Effector memory CD4-positive, alpha-beta T cell (primary cell): Measurements from ENCODE around the gene CHD2.
"Not testable (repeated sequence)": the region's sequence is repeated elsewhere in the genome, so short reads cannot be mapped to it uniquely, and the experiment has no call there.

Experiments used
- DNase-seq, 3 donors: peaks; one replicate each; pipeline ENCODE4 v3.0.0-alpha.2; 2020
- H3K27ac ChIP-seq: 2 replicates; pipeline ENCODE4 v1.7.0; 2013; ENCODE audit warnings: mild to moderate bottlenecking, low read length, moderate library complexity; ENCODE audit not compliant: insufficient read depth, poor library complexity, severe bottlenecking
- H3K27me3 ChIP-seq: replicated peaks from 2 replicates; pipeline ENCODE4 v1.7.0; 2013; ENCODE audit warnings: mild to moderate bottlenecking, low read length; ENCODE audit not compliant: insufficient read depth, control insufficient read depth, poor library complexity, severe bottlenecking
- H3K36me3 ChIP-seq: 2 replicates; pipeline ENCODE4 v1.7.0; 2013; ENCODE audit warnings: mild to moderate bottlenecking, low read length, moderate library complexity; ENCODE audit not compliant: control insufficient read depth, insufficient read depth
- H3K4me1 ChIP-seq: 2 replicates; pipeline ENCODE4 v1.7.0; 2013; ENCODE audit warnings: low read length, mild to moderate bottlenecking; ENCODE audit not compliant: control insufficient read depth, insufficient read depth, poor library complexity, severe bottlenecking
- H3K4me3 ChIP-seq: 2 replicates; pipeline ENCODE4 v1.7.0; 2013; ENCODE audit warnings: low read length, low read depth, mild to moderate bottlenecking; ENCODE audit not compliant: insufficient read depth, poor library complexity, severe bottlenecking
- H3K9me3 ChIP-seq: 2 replicates; pipeline ENCODE4 v1.7.0; 2013; ENCODE audit warnings: mild to moderate bottlenecking, low read length, moderate library complexity; ENCODE audit not compliant: control insufficient read depth

CHD2 gene

GRCh38 chr15:93029836-93030429, 129.8 kb downstream of the CHD2 start:
- H3K9me3 ChIP-seq = no peaks in the 10 kb centered on the region
- peaks cover 24% of the 10 kb centered on the region for H3K36me3 ChIP-seq
- H3K4me1 ChIP-seq = peaks cover 5% of the 10 kb centered on the region
- H3K27me3 ChIP-seq = no peaks in the 10 kb centered on the region
- no peak overlapping the region for H3K4me3 ChIP-seq
- H3K27ac ChIP-seq = no peak overlapping the region
- DNase-seq = no peak

GRCh38 chr15:93030430-93031102, 130.4 kb downstream of the CHD2 start:
- Histone ChIP-seq H3K27me3 (no peaks in the 10 kb centered on the region), H3K4me1 (peaks cover 5% of the 10 kb centered on the region), H3K4me3 (no peak overlapping the region), H3K36me3 (peaks cover 18% of the 10 kb centered on the region), H3K9me3 (no peaks in the 10 kb centered on the region), H3K27ac (no peak overlapping the region)
- DNase-seq = peak; percentile 35 to 47 (median 42)

GRCh38 chr15:93031103-93031464, 131.0 kb downstream of the CHD2 start:
- Histone ChIP-seq H3K4me3 (no peak overlapping the region), H3K9me3 (no peaks in the 10 kb centered on the region), H3K4me1 (peaks cover 5% of the 10 kb centered on the region), H3K36me3 (peaks cover 13% of the 10 kb centered on the region), H3K27me3 (no peaks in the 10 kb centered on the region), H3K27ac (no peak overlapping the region)
- DNase-seq = no peak

GRCh38 chr15:93031557-93032384, 131.6 kb downstream of the CHD2 start:
- not testable (repeated sequence) for H3K4me3 ChIP-seq, H3K4me1 ChIP-seq, H3K36me3 ChIP-seq, DNase-seq, H3K27ac ChIP-seq, H3K9me3 ChIP-seq, H3K27me3 ChIP-seq

GRCh38 chr15:93032515-93033206, 132.5 kb downstream of the CHD2 start:
- H3K36me3 ChIP-seq, H3K4me3 ChIP-seq, H3K27me3 ChIP-seq, DNase-seq, H3K4me1 ChIP-seq, H3K27ac ChIP-seq, H3K9me3 ChIP-seq: not testable (repeated sequence)

- Histone ChIP-seq H3K9me3 (no peaks in the 10 kb centered on the region), H3K4me3 (no peak overlapping the region), H3K4me1 (peaks cover 5% of the 10 kb centered on the region), H3K27ac (no peak overlapping the region), H3K27me3 (no peaks in the 10 kb centered on the region), H3K36me3 (no peaks in the 10 kb centered on the region)
- DNase-seq = no peak
Measured at GRCh38 chr15:93033434-93034045, 133.4 kb downstream of the CHD2 start.

GRCh38 chr15:93034512-93034911, 134.4 kb downstream of the CHD2 start:
- peaks cover 5% of the 10 kb centered on the region for H3K4me1 ChIP-seq
- no peaks in the 10 kb centered on the region for H3K9me3 ChIP-seq
- DNase-seq = no peak

GRCh38 chr15:93035092-93035915, 135.2 kb downstream of the CHD2 start:
- Histone ChIP-seq H3K4me1 (peaks cover 5% of the 10 kb centered on the region), H3K27me3 (no peaks in the 10 kb centered on the region), H3K27ac (no peak overlapping the region), H3K4me3 (no peak overlapping the region), H3K36me3 (no peaks in the 10 kb centered on the region), H3K9me3 (no peaks in the 10 kb centered on the region)
- no peak for DNase-seq

More at GRCh38 chr15:93034512-93034911, 134.4 kb downstream of the CHD2 start:
- no peaks in the 10 kb centered on the region for H3K27me3 ChIP-seq
- H3K36me3 ChIP-seq = no peaks in the 10 kb centered on the region
- no peak overlapping the region for H3K27ac ChIP-seq
- no peak overlapping the region for H3K4me3 ChIP-seq
